K562 (cell line): ENCODE results near the gene ARHGAP33. TPM values are rescaled to one million over a fixed set of nuclear protein-coding genes. Genes with fewer than 3 reads are reported as not detected.

ENCODE experiments used
- ATAC-seq: fragments of 200-7000 bp; cut with Tn5 transposase; 3 replicates; pipeline ENCODE4 v1.9.1; 2020; ENCODE audit warnings: moderate library complexity
- BruUV-seq: library from RNA; stranded (reverse); fragments of 400-500 nt; replicated peaks from 2 replicates; lab custom pipeline; 2021; lab: Mats Ljungman, UMichigan
- CTCF ChIA-PET: fragments of 300-600 bp; formaldehyde crosslinking; extraction: SDS; loops from one replicate; lab custom pipeline; 2021; ENCODE audit warnings: low intra/inter-chr PET ratio; lab: Yijun Ruan, JAX
- POLR2A ChIA-PET: fragments of 300-600, 350-650 bp; sonication (Branson Sonifier 250); formaldehyde crosslinking; extraction: SDS; loops from one replicate; lab custom pipeline; 2021; ENCODE audit warnings: antibody characterized with exemption, inconsistent platforms; lab: Yijun Ruan, JAX
- DNase-seq, 4 experiments: peaks; one replicate each; pipeline versions ENCODE4 v3.0.0 to v3.0.0-alpha.2; 2011 to 2018; ENCODE audit warnings: low spot score in 3 of 4, mixed read lengths in 3 of 4; ENCODE audit errors: extremely low read depth in 1 of 4
- FAIRE-seq: peaks from 2 replicates; lab custom pipeline; 2011; peaks lifted over from hg19 to GRCh38; lab: Jason Lieb, UNC
- H2AFZ ChIP-seq: 2 replicates; pipeline ENCODE4 v1.6.0; 2011; ENCODE audit warnings: low read depth, low read length, control low read depth, inconsistent platforms
- H3K27ac ChIP-seq: fragments of 200-600 bp; 3 replicates; pipeline ENCODE4 v1.8.0; 2011; ENCODE audit warnings: low read depth, mild to moderate bottlenecking, control low read depth, inconsistent platforms, low read length, moderate library complexity, mixed read lengths; ENCODE audit errors: extremely low read depth
- H3K27me3 ChIP-seq, 2 experiments: fragments of 300-600 bp in 1 of 2; 2 replicates in 1 of 2; 3 replicates in 1 of 2; pipeline versions ENCODE4 v1.6.0 to v1.8.0; 2011; ENCODE audit warnings: inconsistent platforms in 2 of 2, low read length in 2 of 2, mild to moderate bottlenecking in 1 of 2, mixed read lengths in 1 of 2, moderate library complexity in 1 of 2; ENCODE audit not compliant: control insufficient read depth in 2 of 2, insufficient read depth in 2 of 2
- H3K36me3 ChIP-seq: fragments of 300-600 bp; 3 replicates; pipeline ENCODE4 v1.8.0; 2011; ENCODE audit warnings: mild to moderate bottlenecking, low read length, inconsistent platforms; ENCODE audit not compliant: control insufficient read depth, insufficient read depth
- H3K4me1 ChIP-seq, 2 experiments: fragments of 200-600 bp in 1 of 2; replicated peaks in 1 of 2; 2 replicates in 1 of 2; 3 replicates in 1 of 2; pipeline versions ENCODE4 v1.5.1 to v1.8.0; 2011; ENCODE audit warnings: inconsistent platforms in 2 of 2, low read length in 2 of 2, mild to moderate bottlenecking in 1 of 2, mixed read lengths in 1 of 2, moderate library complexity in 1 of 2; ENCODE audit not compliant: control insufficient read depth in 2 of 2, insufficient read depth in 2 of 2
- H3K4me2 ChIP-seq: 2 replicates; pipeline ENCODE4 v1.6.1; 2011; ENCODE audit warnings: low read length, control low read depth, inconsistent platforms, mixed read lengths; ENCODE audit not compliant: insufficient read depth
- H3K4me3 ChIP-seq: fragments of 200-600 bp; sonication (generic), shearing (Covaris generic); 2 replicates; pipeline ENCODE4 v1.5.1; 2016; ENCODE audit warnings: control low read depth, inconsistent platforms
- H3K79me2 ChIP-seq: fragments of 200-600 bp; 3 replicates; pipeline ENCODE4 v1.8.0; 2011; ENCODE audit warnings: low read length, inconsistent platforms; ENCODE audit not compliant: control insufficient read depth, insufficient read depth
- H3K9ac ChIP-seq, 2 experiments: 2 replicates each; pipeline versions ENCODE4 v1.6.0 to v1.6.1; 2011; ENCODE audit warnings: low read depth in 2 of 2, low read length in 2 of 2, control low read depth in 1 of 2, inconsistent platforms in 1 of 2, mild to moderate bottlenecking in 1 of 2, mixed read lengths in 1 of 2; ENCODE audit not compliant: insufficient read depth in 1 of 2
- H3K9me1 ChIP-seq: one replicate; pipeline ENCODE4 v1.6.0; 2011; ENCODE audit warnings: inconsistent platforms, mild to moderate bottlenecking, low read length, moderate library complexity; ENCODE audit not compliant: control insufficient read depth, insufficient read depth
- H3K9me3 ChIP-seq: replicated peaks from 2 replicates; pipeline ENCODE4 v1.5.1; 2011; ENCODE audit warnings: low read depth, low read length, inconsistent platforms; ENCODE audit not compliant: control insufficient read depth, insufficient read depth
- H4K20me1 ChIP-seq: replicated peaks from 2 replicates; pipeline ENCODE4 v1.6.1; 2011; ENCODE audit warnings: low read length, inconsistent platforms, mixed read lengths; ENCODE audit not compliant: control insufficient read depth, insufficient read depth
- CLOCK ChIP-seq: fragments of 250-450 bp; sonication (Bioruptor Pico); IDR thresholded peaks from 2 replicates; pipeline ENCODE4 v1.4.0; 2020; ENCODE audit warnings: mild to moderate bottlenecking, moderate library complexity, borderline replicate concordance
- LARP7 ChIP-seq: fragments of 450-650 bp; IDR thresholded peaks from 2 replicates; pipeline ENCODE4 v1.6.1; 2016
- MEF2A ChIP-seq: IDR thresholded peaks from 2 replicates; pipeline ENCODE4 v1.6.1; 2011; ENCODE audit warnings: low read depth, mild to moderate bottlenecking, low read length, moderate library complexity; ENCODE audit not compliant: control insufficient read depth
- POLR2G ChIP-seq: fragments of 200-400 bp; formaldehyde crosslinking; IDR thresholded peaks from 2 replicates; pipeline ENCODE4 v1.6.1; 2017; ENCODE audit warnings: low read depth, mild to moderate bottlenecking, antibody characterized with exemption, low read length, moderate library complexity
- RBFOX2 ChIP-seq: fragments of 200-400 bp; formaldehyde crosslinking; IDR thresholded peaks from 2 replicates; pipeline ENCODE4 v1.6.1; 2017; ENCODE audit warnings: low read depth, mild to moderate bottlenecking, low read length, moderate library complexity
- SMC3 ChIP-seq: conservative IDR thresholded peaks from 2 replicates; pipeline ENCODE4 v1.6.1; 2011; ENCODE audit warnings: low read depth, low read length, improper control_type of control experiment; ENCODE audit not compliant: insufficient read depth
- ZNF316 ChIP-seq: fragments of 450-650 bp; IDR thresholded peaks from 2 replicates; pipeline ENCODE4 v1.6.1; 2016
- WGBS: fragments of 100-300 bp; shearing (Covaris generic); methylation state at CpG from one replicate; pipeline ENCODE4 v1.1.6; 2016; ENCODE audit warnings: low coverage, mixed read lengths; ENCODE audit not compliant: insufficient coverage; ENCODE audit errors: missing lambda C conversion rate; 5-methylcytosine and 5-hydroxymethylcytosine counted together
- in situ Hi-C: fragments of 300-500 bp; cut with MboI; formaldehyde crosslinking; loops from 4 replicates; pipeline ENCODE4 v1.15.0; 2018; ENCODE audit warnings: inconsistent platforms, mixed read lengths
- intact Hi-C: fragments of 100-400 bp; cut with micrococcal nuclease; formaldehyde crosslinking; loops from 2 replicates; pipeline ENCODE4 v1.14.2; 2022
- polyA plus RNA-seq, 8 experiments: library from polyadenylated mRNA; depleted of rRNA in 4 of 8; stranded (reverse) in 5 of 8; unstranded in 3 of 8; fragments of >200 nt; fragmentation: Nextera tagmentation in 2 of 8; fragmentation: Illumina TruSeq in 1 of 8; extraction: Ambion mirVana in 2 of 8; extraction: Trizol in 1 of 8; gene quantifications; 2 replicates each; pipeline versions ENCODE4 v1.2.1 to v1.2.3, GENCODE V29; 2011 to 2014; ENCODE audit warnings: inconsistent platforms in 1 of 8, missing spikeins in 1 of 8
- total RNA-seq, 7 experiments: library from RNA; depleted of rRNA in 6 of 7; stranded (reverse); fragments of >200 nt in 6 of 7; fragmentation: Illumina TruSeq in 2 of 7; extraction: Trizol in 2 of 7; gene quantifications; 2 replicates each; pipeline versions ENCODE4 v1.2.1 to v1.2.3, GENCODE V29; 2011 to 2021; ENCODE audit warnings: low replicate concordance in 1 of 7

ARHGAP33 gene
- total and polyA plus RNA-seq, 9 of the 15 experiments (the other 6 are each of a cell fraction or from before 2014, with no cell fraction given), result 0.06 to 26.6 (median 1.6) TPM; not detected in 1

- no peak for FAIRE-seq
- BruUV-seq, result no TSS peak
- Histone ChIP-seq H3K27me3 (no peaks in the 10 kb centered on the region), H3K4me1 (peaks cover 10 to 37% of the 10 kb centered on the region in 2 experiments; a peak in 4 of 5 replicates), H3K79me2 (peaks cover 9% of the 10 kb centered on the region), H4K20me1 (no peaks in the 10 kb centered on the region), H3K4me2 (no peak overlapping the region), H3K9me3 (no peaks in the 10 kb centered on the region), H2AFZ (no peak overlapping the region), H3K9me1 (no peaks in the 10 kb centered on the region), H3K36me3 (peaks cover 23% of the 10 kb centered on the region; the same call in 1 of the 3 replicates), H3K4me3 (no peak overlapping the region), H3K27ac (no peak overlapping the region), H3K9ac (peak overlapping the region in 1 of 2 experiments; percentile 43; a peak in 1 of 4 replicates)
- TF ChIP-seq SMC3 (no peak), RBFOX2 (peak; percentile 38; the same call in 1 of the 2 replicates), ZNF316 (no peak), CLOCK (CRISPR knock-in tag) (no peak), POLR2G (peak; percentile 35; the same call in 1 of the 2 replicates), MEF2A (no peak), LARP7 (no peak)
- ChIA-PET CTCF (no interaction called here), POLR2A (interaction anchor here (1.2 to 1.3 kb wide), 2 partner anchors 8 to 116 kb away, joined by 3 to 7 read pairs; partner anchors contain the start of genes PSENEN and U2AF1L4)
- WGBS, result 87% methylated on average over 18 of the region's 20 CpGs
- intact Hi-C loops (no loop called here), in situ Hi-C loops (no loop called here)
- DNase-seq, result no peak
- no peak for ATAC-seq
Measured at GRCh38 chr19:35753634-35754369, 21.6 kb upstream of the ARHGAP33 start.
